Left hindlimb (tissue), 1 donor: Measurements from ENCODE around the gene PRODH2.
"Not testable (repeated sequence)": the region's sequence is repeated elsewhere in the genome, so short reads cannot be mapped to it uniquely, and the experiment has no call there.

Experiments used
- DNase-seq: peaks from one replicate; pipeline ENCODE4 v3.0.0-alpha.2; 2018

Gene PRODH2

GRCh38 chr19:35796645-35797542 lies 15.8 kb downstream of the PRODH2 start:
- no peak for DNase-seq

GRCh38 chr19:35795564-35795963 lies 17.1 kb downstream of the PRODH2 start:
- not testable (repeated sequence) for DNase-seq

GRCh38 chr19:35793381-35794165 lies 19.1 kb downstream of the PRODH2 start:
- DNase-seq: no peak

GRCh38 chr19:35792888-35793287 lies 19.8 kb downstream of the PRODH2 start:
- DNase-seq: no peak

- DNase-seq: no peak
These were observed 20.3 kb downstream of the PRODH2 start for GRCh38 chr19:35792312-35792711.

- DNase-seq: no peak
These were observed 20.8 kb downstream of the PRODH2 start for GRCh38 chr19:35791814-35792279.

GRCh38 chr19:35790981-35791813 lies 21.4 kb downstream of the PRODH2 start:
- no peak for DNase-seq

GRCh38 chr19:35789978-35790944 lies 22.4 kb downstream of the PRODH2 start:
- no peak for DNase-seq

GRCh38 chr19:35789195-35789977 lies 23.3 kb downstream of the PRODH2 start:
- DNase-seq: no peak

- DNase-seq: no peak
These were observed 24.3 kb downstream of the PRODH2 start for GRCh38 chr19:35788205-35788960.

- DNase-seq: no peak
These were observed 25.3 kb downstream of the PRODH2 start for GRCh38 chr19:35787227-35787799.

- no peak for DNase-seq
These were observed 26.1 kb downstream of the PRODH2 start for GRCh38 chr19:35786299-35787160.

- DNase-seq: no peak
These were observed 27.4 kb downstream of the PRODH2 start for GRCh38 chr19:35785339-35785627.

GRCh38 chr19:35784503-35785338 lies 27.9 kb downstream of the PRODH2 start:
- DNase-seq: no peak

- DNase-seq: no peak
These were observed 28.9 kb downstream of the PRODH2 start for GRCh38 chr19:35783469-35784434.

- no peak for DNase-seq
These were observed 30.1 kb downstream of the PRODH2 start for GRCh38 chr19:35782589-35782988.

- no peak for DNase-seq
These were observed 31.0 kb downstream of the PRODH2 start for GRCh38 chr19:35781650-35782049.
